ENCODE results near the gene BCAS1. TPM values are rescaled to one million over a fixed set of nuclear protein-coding genes. Genes with fewer than 3 reads are reported as not detected.

The BCAS1 gene
- total RNA-seq, 1 experiment from 2014 or later = 0.11 TPM

DNA sequence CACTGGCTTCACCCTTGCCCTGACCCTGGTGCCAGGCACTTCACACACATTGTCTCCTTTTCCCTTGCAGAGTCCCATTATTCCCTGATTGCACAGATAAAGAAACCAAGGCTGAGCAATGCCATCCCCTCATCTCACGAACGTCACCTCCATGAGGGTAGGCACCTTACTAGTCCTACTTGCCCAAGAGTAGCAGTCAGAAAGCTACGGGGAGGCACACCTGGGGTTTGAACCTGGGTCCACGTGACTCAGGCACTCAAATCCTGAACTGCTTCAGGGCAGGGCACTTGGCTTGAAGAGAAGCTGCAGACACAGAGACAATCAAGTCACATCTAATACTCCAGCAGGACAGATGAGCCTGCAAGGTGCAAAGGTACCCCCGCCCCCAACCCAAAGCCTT is 1.9 kb downstream of the BCAS1 start:
- Histone ChIP-seq H3K4me3 (ENCODE audit: low read length) (no peak overlapping the region), H3K9ac (ENCODE audit: low read length) (no peak overlapping the region), H3K27ac (ENCODE audit: low read length) (no peak overlapping the region), H3K27me3 (ENCODE audit: low read length) (no peaks in the 10 kb centered on the region), H3K4me1 (ENCODE audit: low read length) (no peaks in the 10 kb centered on the region), H4K20me1 (ENCODE audit: insufficient read depth, low read depth, low read length) (no peaks in the 10 kb centered on the region), H3K4me2 (ENCODE audit: low read depth, low read length, poor library complexity, severe bottlenecking) (no peak overlapping the region), H3K79me2 (ENCODE audit: low read length) (no peaks in the 10 kb centered on the region), H3K9me3 (ENCODE audit: low read length) (no peaks in the 10 kb centered on the region), H2AFZ (ENCODE audit: low read length) (no peak overlapping the region), H3K36me3 (ENCODE audit: insufficient read depth, low read length) (no peaks in the 10 kb centered on the region), H3K9me2 (replicated peaks; ENCODE audit: insufficient read depth, low read length) (no peaks in the 10 kb centered on the region)
- DNase-seq = no peak

DNA sequence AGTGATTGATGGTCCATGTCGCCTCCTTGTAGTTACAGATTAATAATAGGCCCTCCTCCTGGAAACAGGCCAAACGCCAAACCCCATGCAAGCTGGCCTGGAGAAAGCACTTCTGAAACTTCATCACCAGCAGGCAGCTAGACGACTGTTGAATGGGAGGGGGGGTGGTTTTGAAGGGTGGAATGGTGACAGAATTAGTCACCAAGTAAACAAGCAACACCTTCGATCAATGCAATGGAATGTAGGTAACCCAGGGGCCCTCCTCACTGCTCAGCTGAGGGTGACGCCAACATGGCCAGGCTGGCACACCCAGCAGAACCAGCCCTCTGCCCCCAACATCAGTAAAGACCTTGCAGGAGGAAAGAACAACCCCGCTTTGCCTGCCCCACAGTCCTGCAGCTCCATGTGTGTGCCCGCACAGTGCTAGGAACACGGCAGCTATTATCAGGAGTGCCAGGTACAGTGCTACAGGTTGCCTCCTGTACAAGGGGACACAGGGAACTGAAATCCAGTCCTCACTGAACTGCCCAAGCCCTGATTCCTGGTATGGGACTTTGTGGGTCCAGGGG is 2.7 kb downstream of the BCAS1 start:
- Histone ChIP-seq H3K9ac (ENCODE audit: low read length) (no peak overlapping the region), H3K27me3 (ENCODE audit: low read length) (no peaks in the 10 kb centered on the region)
- no peak for DNase-seq

DNA sequence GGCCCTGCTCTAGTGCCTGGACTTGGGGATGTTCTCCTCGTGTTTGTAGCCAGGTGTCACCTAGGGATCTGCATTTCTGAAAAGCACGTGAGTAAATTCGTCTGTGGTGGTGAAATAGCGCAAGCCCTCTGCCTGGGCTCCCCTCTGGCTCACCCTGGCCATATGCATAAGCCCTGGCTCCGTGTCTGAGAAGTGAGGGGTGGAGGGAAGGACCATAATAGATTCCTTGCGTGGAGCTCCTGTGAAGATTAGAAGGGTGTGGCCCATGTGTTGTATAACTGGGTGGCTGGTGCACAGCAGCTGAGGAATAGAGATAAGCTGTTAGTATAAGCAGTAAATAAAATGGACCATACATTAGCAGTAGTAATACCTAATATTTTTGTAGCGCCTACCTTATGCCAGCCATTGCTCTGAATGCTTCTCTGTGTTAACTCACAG is 4.8 kb downstream of the BCAS1 start:
- Histone ChIP-seq H3K9me3 (ENCODE audit: low read length) (no peaks in the 10 kb centered on the region), H3K9me2 (replicated peaks; ENCODE audit: insufficient read depth, low read length) (no peaks in the 10 kb centered on the region), H3K36me3 (ENCODE audit: insufficient read depth, low read length) (no peaks in the 10 kb centered on the region), H3K79me2 (ENCODE audit: low read length) (no peaks in the 10 kb centered on the region), H3K4me2 (ENCODE audit: low read depth, low read length, poor library complexity, severe bottlenecking) (no peak overlapping the region), H3K9ac (ENCODE audit: low read length) (no peak overlapping the region), H3K4me3 (ENCODE audit: low read length) (no peak overlapping the region), H2AFZ (ENCODE audit: low read length) (no peak overlapping the region), H3K27ac (ENCODE audit: low read length) (no peak overlapping the region), H4K20me1 (ENCODE audit: insufficient read depth, low read depth, low read length) (no peaks in the 10 kb centered on the region), H3K4me1 (ENCODE audit: low read length) (no peaks in the 10 kb centered on the region), H3K27me3 (ENCODE audit: low read length) (no peaks in the 10 kb centered on the region)
- DNase-seq = no peak

More for the DNA sequence above, 2.7 kb downstream of the BCAS1 start:
- no peak overlapping the region for H3K27ac ChIP-seq (ENCODE audit: low read length)
- H2AFZ ChIP-seq (ENCODE audit: low read length) = no peak overlapping the region
- no peak overlapping the region for H3K4me3 ChIP-seq (ENCODE audit: low read length)
- no peaks in the 10 kb centered on the region for H3K36me3 ChIP-seq (ENCODE audit: insufficient read depth, low read length)
- H3K79me2 ChIP-seq (ENCODE audit: low read length) = no peaks in the 10 kb centered on the region
- no peaks in the 10 kb centered on the region for H4K20me1 ChIP-seq (ENCODE audit: insufficient read depth, low read depth, low read length)
- no peaks in the 10 kb centered on the region for H3K4me1 ChIP-seq (ENCODE audit: low read length)
- no peak overlapping the region for H3K4me2 ChIP-seq (ENCODE audit: low read depth, low read length, poor library complexity, severe bottlenecking)
- H3K9me3 ChIP-seq (ENCODE audit: low read length) = no peaks in the 10 kb centered on the region
- no peaks in the 10 kb centered on the region for H3K9me2 ChIP-seq (replicated peaks; ENCODE audit: insufficient read depth, low read length)

DNA sequence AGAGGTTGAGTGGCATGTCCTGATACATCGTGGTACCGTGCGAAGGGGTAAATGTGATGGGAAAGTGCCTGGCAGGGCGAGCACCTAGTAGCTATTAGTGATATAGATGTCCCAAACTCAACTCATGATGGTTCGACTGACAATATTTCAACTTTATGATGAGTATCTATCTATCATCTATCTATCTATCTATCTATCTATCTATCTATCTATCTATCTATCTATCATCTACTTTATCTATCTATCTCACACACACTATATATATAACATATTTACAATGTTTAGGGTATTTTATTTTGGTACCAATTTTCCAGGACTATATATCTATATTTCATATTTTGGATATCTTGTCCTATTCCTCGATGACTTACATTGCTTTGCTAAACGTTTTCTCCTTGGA is 5.5 kb downstream of the BCAS1 start:
- Histone ChIP-seq H3K4me3 (ENCODE audit: low read length) (no peak overlapping the region), H3K4me1 (ENCODE audit: low read length) (no peaks in the 10 kb centered on the region), H3K9me3 (ENCODE audit: low read length) (no peaks in the 10 kb centered on the region), H4K20me1 (ENCODE audit: insufficient read depth, low read depth, low read length) (no peaks in the 10 kb centered on the region), H2AFZ (ENCODE audit: low read length) (no peak overlapping the region), H3K9ac (ENCODE audit: low read length) (no peak overlapping the region), H3K79me2 (ENCODE audit: low read length) (no peaks in the 10 kb centered on the region), H3K36me3 (ENCODE audit: insufficient read depth, low read length) (no peaks in the 10 kb centered on the region), H3K9me2 (replicated peaks; ENCODE audit: insufficient read depth, low read length) (no peaks in the 10 kb centered on the region), H3K27ac (ENCODE audit: low read length) (no peak overlapping the region), H3K4me2 (ENCODE audit: low read depth, low read length, poor library complexity, severe bottlenecking) (no peak overlapping the region), H3K27me3 (ENCODE audit: low read length) (no peaks in the 10 kb centered on the region)
- DNase-seq = no peak

DNA sequence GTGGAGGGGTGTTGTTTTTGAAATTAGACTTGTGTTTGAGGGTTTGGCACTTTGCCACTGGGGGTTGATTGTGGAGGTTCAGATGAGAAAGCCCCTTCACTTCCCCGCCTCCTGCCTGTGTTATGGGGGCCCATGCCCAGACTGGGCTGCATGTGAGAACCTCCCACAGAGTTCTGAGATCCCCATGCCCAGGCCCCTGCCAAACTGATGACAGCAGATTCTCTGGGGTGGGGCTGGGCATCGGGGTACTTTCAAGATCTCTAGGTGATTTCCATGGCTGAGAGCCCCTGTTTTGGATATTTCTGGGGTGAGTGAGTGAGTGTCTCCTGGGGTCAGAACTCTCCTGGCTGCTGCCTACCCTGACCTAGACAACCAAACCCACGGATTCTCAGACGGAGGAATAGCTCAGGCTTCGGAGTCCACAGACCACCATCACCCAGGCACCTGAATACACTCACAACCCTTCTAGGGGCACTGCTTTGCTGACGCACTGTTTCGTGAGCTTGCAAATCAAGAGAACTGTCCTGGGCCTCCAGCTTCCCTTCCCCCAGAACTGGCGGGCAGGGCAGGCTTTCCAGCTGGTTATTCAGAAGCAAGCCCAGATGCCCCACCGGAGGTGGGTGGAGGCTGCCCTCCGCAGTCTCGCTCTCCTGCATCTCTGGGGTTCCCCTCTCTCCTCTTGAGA is 6.3 kb downstream of the BCAS1 start:
- no peaks in the 10 kb centered on the region for H3K27me3 ChIP-seq (ENCODE audit: low read length)
- H2AFZ ChIP-seq (ENCODE audit: low read length) = no peak overlapping the region
- no peak overlapping the region for H3K27ac ChIP-seq (ENCODE audit: low read length)
- H3K4me1 ChIP-seq (ENCODE audit: low read length) = no peaks in the 10 kb centered on the region
- DNase-seq = no peak
- H3K4me2 ChIP-seq (ENCODE audit: low read depth, low read length, poor library complexity, severe bottlenecking) = no peak overlapping the region
- no peaks in the 10 kb centered on the region for H3K36me3 ChIP-seq (ENCODE audit: insufficient read depth, low read length)
- H3K9me2 ChIP-seq (replicated peaks; ENCODE audit: insufficient read depth, low read length) = no peaks in the 10 kb centered on the region
- H3K4me3 ChIP-seq (ENCODE audit: low read length) = no peak overlapping the region
- H3K9ac ChIP-seq (ENCODE audit: low read length) = no peak overlapping the region
- H3K79me2 ChIP-seq (ENCODE audit: low read length) = no peaks in the 10 kb centered on the region
- no peaks in the 10 kb centered on the region for H4K20me1 ChIP-seq (ENCODE audit: insufficient read depth, low read depth, low read length)
- H3K9me3 ChIP-seq (ENCODE audit: low read length) = no peaks in the 10 kb centered on the region

DNA sequence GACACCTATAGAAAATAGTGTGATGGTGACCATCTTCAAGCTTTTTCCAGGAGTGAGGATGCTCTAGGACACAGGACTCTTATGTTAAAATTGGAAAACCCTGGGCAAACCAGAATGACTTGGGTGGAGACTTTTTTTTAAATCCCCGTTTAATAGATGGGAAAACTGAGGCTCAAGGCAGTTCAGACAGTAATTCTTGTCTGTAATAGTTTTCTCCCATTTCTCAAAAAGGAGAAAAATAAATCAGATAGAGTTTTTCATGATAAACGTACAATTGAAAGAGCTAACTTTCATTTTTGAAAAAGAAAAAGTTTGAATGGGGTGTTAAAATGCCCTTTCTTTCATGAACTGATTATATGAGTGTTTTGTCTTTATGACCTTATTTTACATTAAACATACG is 6.8 kb downstream of the BCAS1 start:
- Histone ChIP-seq H4K20me1 (ENCODE audit: insufficient read depth, low read depth, low read length) (no peaks in the 10 kb centered on the region), H3K27me3 (ENCODE audit: low read length) (no peaks in the 10 kb centered on the region), H3K27ac (ENCODE audit: low read length) (no peak overlapping the region), H3K9me3 (ENCODE audit: low read length) (no peaks in the 10 kb centered on the region), H3K4me2 (ENCODE audit: low read depth, low read length, poor library complexity, severe bottlenecking) (no peak overlapping the region), H3K4me1 (ENCODE audit: low read length) (no peaks in the 10 kb centered on the region), H3K9ac (ENCODE audit: low read length) (no peak overlapping the region), H3K79me2 (ENCODE audit: low read length) (no peaks in the 10 kb centered on the region), H3K36me3 (ENCODE audit: insufficient read depth, low read length) (no peaks in the 10 kb centered on the region), H2AFZ (ENCODE audit: low read length) (no peak overlapping the region), H3K4me3 (ENCODE audit: low read length) (no peak overlapping the region), H3K9me2 (replicated peaks; ENCODE audit: insufficient read depth, low read length) (no peaks in the 10 kb centered on the region)
- no peak for DNase-seq

DNA sequence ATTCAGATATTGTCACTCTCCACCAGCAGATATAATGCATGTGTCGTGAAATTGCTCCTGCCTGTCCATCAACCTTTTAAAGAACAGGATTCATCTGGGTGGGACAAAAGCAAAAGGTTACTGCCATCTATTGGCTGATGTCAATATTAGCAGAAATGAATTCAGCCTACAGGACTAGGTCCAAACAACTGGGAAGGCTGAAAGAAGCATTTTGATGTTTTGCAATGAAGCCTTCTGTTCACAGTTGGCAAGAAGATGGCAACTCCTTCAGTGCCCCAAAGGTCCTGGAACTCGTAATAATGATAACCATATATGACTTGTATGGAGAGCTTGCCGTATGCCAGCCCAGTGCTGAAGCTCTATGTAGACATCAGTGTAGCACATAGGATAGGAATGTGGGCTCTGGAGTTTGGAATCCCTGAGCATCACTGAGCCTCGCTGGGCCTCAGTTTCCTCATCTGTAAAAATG is 7.5 kb downstream of the BCAS1 start:
- no peak overlapping the region for H3K27ac ChIP-seq (ENCODE audit: low read length)
- no peaks in the 10 kb centered on the region for H3K36me3 ChIP-seq (ENCODE audit: insufficient read depth, low read length)
- H4K20me1 ChIP-seq (ENCODE audit: insufficient read depth, low read depth, low read length) = no peaks in the 10 kb centered on the region
- DNase-seq = peak; percentile 62
- no peak overlapping the region for H3K9ac ChIP-seq (ENCODE audit: low read length)
- H3K27me3 ChIP-seq (ENCODE audit: low read length) = no peaks in the 10 kb centered on the region
- no peak overlapping the region for H3K4me2 ChIP-seq (ENCODE audit: low read depth, low read length, poor library complexity, severe bottlenecking)
- no peaks in the 10 kb centered on the region for H3K9me3 ChIP-seq (ENCODE audit: low read length)
- no peaks in the 10 kb centered on the region for H3K9me2 ChIP-seq (replicated peaks; ENCODE audit: insufficient read depth, low read length)
- no peak overlapping the region for H2AFZ ChIP-seq (ENCODE audit: low read length)
- H3K79me2 ChIP-seq (ENCODE audit: low read length) = no peaks in the 10 kb centered on the region
- H3K4me3 ChIP-seq (ENCODE audit: low read length) = no peak overlapping the region
- H3K4me1 ChIP-seq (ENCODE audit: low read length) = no peaks in the 10 kb centered on the region

DNA sequence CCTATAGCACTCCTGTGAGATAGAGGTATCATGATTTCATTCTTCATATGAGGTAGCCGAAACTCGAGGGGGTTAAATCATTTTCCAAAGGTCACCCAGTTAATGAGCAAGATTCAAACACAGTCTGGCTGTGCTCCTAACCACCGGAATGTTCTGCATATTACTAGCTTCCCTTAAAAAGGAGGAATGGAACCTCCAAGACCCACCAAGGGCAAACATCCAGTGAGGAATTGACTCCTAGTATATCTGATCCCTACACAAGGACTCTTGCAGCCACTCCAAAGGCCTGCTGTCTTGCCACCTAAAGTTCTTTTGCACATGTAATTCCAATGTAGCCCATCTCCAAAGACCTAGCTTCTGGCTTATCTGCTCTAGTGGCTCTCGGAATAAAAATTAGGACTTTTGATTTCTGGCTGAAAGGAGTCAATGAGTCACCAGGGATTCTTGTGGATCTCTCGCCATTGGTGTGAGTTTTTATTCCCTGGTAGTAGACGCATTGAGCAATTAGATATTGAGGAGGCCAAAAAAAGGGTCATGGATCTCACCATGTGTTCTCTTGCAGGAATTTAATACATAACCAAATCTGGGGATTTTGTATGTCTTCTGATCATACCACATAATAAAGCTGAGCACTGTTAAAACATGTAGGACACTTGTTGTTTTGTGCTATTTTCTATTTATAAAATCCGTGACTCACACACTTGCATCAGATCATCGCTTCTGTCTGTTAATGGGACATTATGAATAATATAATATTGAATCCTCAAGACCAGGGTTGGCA is 9.1 kb downstream of the BCAS1 start:
- no peak overlapping the region for H3K9ac ChIP-seq (ENCODE audit: low read length)
- no peaks in the 10 kb centered on the region for H3K79me2 ChIP-seq (ENCODE audit: low read length)
- H3K9me2 ChIP-seq (replicated peaks; ENCODE audit: insufficient read depth, low read length) = no peaks in the 10 kb centered on the region
- no peaks in the 10 kb centered on the region for H4K20me1 ChIP-seq (ENCODE audit: insufficient read depth, low read depth, low read length)
- no peak overlapping the region for H2AFZ ChIP-seq (ENCODE audit: low read length)
- H3K4me1 ChIP-seq (ENCODE audit: low read length) = no peaks in the 10 kb centered on the region
- no peaks in the 10 kb centered on the region for H3K36me3 ChIP-seq (ENCODE audit: insufficient read depth, low read length)
- H3K27me3 ChIP-seq (ENCODE audit: low read length) = no peaks in the 10 kb centered on the region
- H3K4me3 ChIP-seq (ENCODE audit: low read length) = no peak overlapping the region
- H3K27ac ChIP-seq (ENCODE audit: low read length) = no peak overlapping the region
- DNase-seq = no peak
- no peak overlapping the region for H3K4me2 ChIP-seq (ENCODE audit: low read depth, low read length, poor library complexity, severe bottlenecking)
- no peaks in the 10 kb centered on the region for H3K9me3 ChIP-seq (ENCODE audit: low read length)

Data from Karpas-422 (cell line).